ENCODE measurements around the gene TTF1.

Gene TTF1

GRCh38 chr9:132365986-132366385 is 40.7 kb downstream of the TTF1 start:
- no peak for DNase-seq

GRCh38 chr9:132364068-132364467 is 42.6 kb downstream of the TTF1 start:
- DNase-seq: no peak

- no peak for DNase-seq
Observed at GRCh38 chr9:132357764-132358163, 48.9 kb downstream of the TTF1 start.

- no peak for DNase-seq
Observed at GRCh38 chr9:132356324-132356924, 50.2 kb downstream of the TTF1 start.

GRCh38 chr9:132354637-132355355 is 51.8 kb downstream of the TTF1 start, which contains the start of gene SETX:
Gene SETX (minus strand): TSS chr9:132354986. CDS start chr9:132349428, 5,558 bp downstream.
- peak; percentile 97 for DNase-seq

- DNase-seq: no peak
Observed at GRCh38 chr9:132351404-132352045, 55.1 kb downstream of the TTF1 start.

GRCh38 chr9:132350861-132351315 is 55.8 kb downstream of the TTF1 start:
- DNase-seq: no peak

- no peak for DNase-seq
Observed at GRCh38 chr9:132348676-132349075, 58.0 kb downstream of the TTF1 start.

GRCh38 chr9:132346177-132346576 is 60.5 kb downstream of the TTF1 start:
- DNase-seq: no peak

GRCh38 chr9:132341177-132341840 is 65.3 kb downstream of the TTF1 start:
- no peak for DNase-seq

- DNase-seq: no peak
Observed at GRCh38 chr9:132334364-132334763, 72.3 kb downstream of the TTF1 start.

GRCh38 chr9:132333556-132333955 is 73.1 kb downstream of the TTF1 start:
- DNase-seq: no peak

GRCh38 chr9:132328580-132328979 is 78.1 kb downstream of the TTF1 start:
- DNase-seq: no peak

GRCh38 chr9:132327537-132327936 is 79.1 kb downstream of the TTF1 start:
- DNase-seq: no peak
